ENCODE results near the gene AGPAT3.
A peak's percentile ranks its signal among the peaks of the same experiment; 100 is the strongest.

The AGPAT3 gene

GRCh38 chr21:43959231-43960116 is 94.5 kb downstream of the AGPAT3 start:
- DNase-seq, result no peak

GRCh38 chr21:43961382-43961909 is 96.4 kb downstream of the AGPAT3 start:
- DNase-seq, result no peak

GRCh38 chr21:43965911-43966585 is 101.0 kb downstream of the AGPAT3 start:
- no peak for DNase-seq

GRCh38 chr21:43966946-43967512 is 102.0 kb downstream of the AGPAT3 start:
- DNase-seq, result no peak

GRCh38 chr21:43967981-43968380 is 103.0 kb downstream of the AGPAT3 start:
- DNase-seq, result no peak

GRCh38 chr21:43968410-43969114 is 103.5 kb downstream of the AGPAT3 start:
- no peak for DNase-seq

- DNase-seq, result no peak
These were observed 104.1 kb downstream of the AGPAT3 start for GRCh38 chr21:43969115-43969444.

- DNase-seq, result no peak
These were observed 105.5 kb downstream of the AGPAT3 start for GRCh38 chr21:43970551-43970950.

- DNase-seq, result no peak
These were observed 106.4 kb downstream of the AGPAT3 start for GRCh38 chr21:43971201-43971991.

GRCh38 chr21:43971992-43972255 is 106.9 kb downstream of the AGPAT3 start:
- no peak for DNase-seq

GRCh38 chr21:43972850-43973633 is 108.0 kb downstream of the AGPAT3 start:
- no peak for DNase-seq

GRCh38 chr21:43973634-43973955 is 108.6 kb downstream of the AGPAT3 start:
- DNase-seq, result no peak

- no peak for DNase-seq
These were observed 109.9 kb downstream of the AGPAT3 start for GRCh38 chr21:43974791-43975468.

- peak; percentile 83 for DNase-seq
These were observed 110.6 kb downstream of the AGPAT3 start for GRCh38 chr21:43975469-43976098.

GRCh38 chr21:43976661-43977060 is 111.6 kb downstream of the AGPAT3 start:
- no peak for DNase-seq

GRCh38 chr21:43978060-43978459 is 113.0 kb downstream of the AGPAT3 start:
- DNase-seq, result no peak

GRCh38 chr21:43979654-43980053 is 114.6 kb downstream of the AGPAT3 start:
- DNase-seq, result no peak

- no peak for DNase-seq
These were observed 116.3 kb downstream of the AGPAT3 start for GRCh38 chr21:43981151-43981870.

- DNase-seq, result no peak
These were observed 116.8 kb downstream of the AGPAT3 start for GRCh38 chr21:43981871-43982210.

- DNase-seq, result no peak
These were observed 117.6 kb downstream of the AGPAT3 start for GRCh38 chr21:43982489-43983078.

Measured in activated CD4-positive, alpha-beta T cell treated with anti-CD3 and anti-CD28 coated beads, Interleukin-2, amount 50 U/mL, for 16 hours (primary cell).